ENCODE results near the gene CA5A. TPM values are rescaled to one million over a fixed set of nuclear protein-coding genes. Genes with fewer than 3 reads are reported as not detected.

Gene CA5A
- total and polyA plus RNA-seq, 2 of the 4 experiments (the other 2 are of a cell fraction): not detected

- Histone ChIP-seq H3K18ac (ENCODE audit: low read depth, low read length) (no peak overlapping the region), H3K27ac (ENCODE audit: insufficient read depth, low read length) (no peak overlapping the region), H4K8ac (ENCODE audit: low read depth in 2 of 2, low read length in 2 of 2) (no peak overlapping the region), H2BK5ac (ENCODE audit: low read depth, low read length, poor library complexity, severe bottlenecking) (no peak overlapping the region), H3K14ac (replicated peaks; ENCODE audit: low read depth, low read length) (no peak overlapping the region), H2AFZ (replicated peaks; ENCODE audit: low read length, poor library complexity) (no peak overlapping the region), H3K79me1 (ENCODE audit: low read depth in 1 of 2, low read length in 2 of 2) (no peaks in the 10 kb centered on the region), H3K9me1 (ENCODE audit: insufficient read depth, low read length) (peaks cover 3% of the 10 kb centered on the region; the same call in 1 of the 2 replicates), H3K36me3 (ENCODE audit: control insufficient read depth, insufficient read depth, low read length) (no peaks in the 10 kb centered on the region), H2AK5ac (ENCODE audit: low read depth, low read length) (no peak overlapping the region), H3K4me2 (ENCODE audit: low read depth, low read length) (no peak overlapping the region), H4K5ac (ENCODE audit: low read depth, low read length) (no peak overlapping the region), H3K4ac (ENCODE audit: low read depth, low read length) (no peak overlapping the region), H3K23ac (ENCODE audit: low read depth, low read length) (no peak overlapping the region), H3K9ac (ENCODE audit: low read depth, low read length) (no peak overlapping the region), H2AK9ac (replicated peaks; ENCODE audit: low read depth, low read length, poor library complexity) (no peak overlapping the region), H2BK120ac (ENCODE audit: low read depth, low read length) (no peak overlapping the region), H3K56ac (ENCODE audit: extremely low read depth, insufficient read depth, low read length) (no peak overlapping the region), H4K20me1 (ENCODE audit: insufficient read depth, low read length) (no peaks in the 10 kb centered on the region), H3K9me3 (ENCODE audit: control insufficient read depth, insufficient read depth, low read length) (no peaks in the 10 kb centered on the region), H2BK15ac (ENCODE audit: low read depth, low read length) (no peak overlapping the region), H3K4me1 (ENCODE audit: control insufficient read depth, insufficient read depth, low read length) (peaks cover 6% of the 10 kb centered on the region), H2BK20ac (ENCODE audit: low read depth, low read length) (no peak overlapping the region), H3K4me3 (ENCODE audit: insufficient read depth, low read depth, low read length) (no peak overlapping the region), H3K27me3 (ENCODE audit: control insufficient read depth, insufficient read depth, low read length) (no peaks in the 10 kb centered on the region; the same call in 1 of the 2 replicates), H4K91ac (ENCODE audit: insufficient read depth, low read depth, low read length) (no peak overlapping the region)
- DNase-seq: no peak
- intact Hi-C loops (cut with micrococcal nuclease) (no loop called here), in situ Hi-C loops (cut with MboI; ENCODE audit: low sequenced_read_pairs) (no loop called here), dilution Hi-C loops (cut with HindIII; ENCODE audit: low sequenced_read_pairs, unreplicated experiment) (no loop called here)
- WGBS, 2 experiments (ENCODE audit: extremely low coverage in 2 of 2, insufficient read length in 1 of 2): 90% methylated on average over 9 of the region's 21 CpGs; no CpG with 5 or more reads in 1 of the 2 experiments
- POLR2A ChIA-PET (ENCODE audit: unreplicated experiment): no interaction called here
- TF ChIP-seq CTCF (conservative IDR thresholded peaks at IDR 0.05; ENCODE audit: low read depth, low read length) (no peak), FOS (IDR thresholded peaks at IDR 0.05; ENCODE audit: low read depth, low read length) (no peak), MAFK (IDR thresholded peaks at IDR 0.05; ENCODE audit: low read depth, low read length) (no peak), MXI1 (IDR thresholded peaks at IDR 0.05; ENCODE audit: borderline replicate concordance, low read depth, low read length) (no peak), CEBPB (IDR thresholded peaks at IDR 0.05; ENCODE audit: low read depth, low read length) (no peak), CHD1 (IDR thresholded peaks at IDR 0.05; ENCODE audit: low read depth, low read length) (no peak), SMC3 (IDR thresholded peaks at IDR 0.05; ENCODE audit: low read depth, low read length) (no peak), BHLHE40 (IDR thresholded peaks at IDR 0.05; ENCODE audit: low read depth, low read length) (no peak), RFX5 (IDR thresholded peaks at IDR 0.05; ENCODE audit: low read depth, low read length) (no peak), ELK1 (IDR thresholded peaks at IDR 0.05; ENCODE audit: borderline replicate concordance, low read depth, low read length) (no peak), POLR2A (IDR thresholded peaks at IDR 0.05; ENCODE audit: low read depth, low read length) (no peak), RAD21 (IDR thresholded peaks at IDR 0.05; ENCODE audit: low read length) (no peak), RCOR1 (IDR thresholded peaks at IDR 0.05; ENCODE audit: insufficient replicate concordance, low read length) (no peak), MAZ (IDR thresholded peaks at IDR 0.05; ENCODE audit: borderline replicate concordance, low read depth, low read length) (no peak), USF2 (IDR thresholded peaks at IDR 0.05; ENCODE audit: low read depth, low read length) (no peak), NFE2L2 (IDR thresholded peaks at IDR 0.05; ENCODE audit: low read depth, low read length) (no peak)
- ATAC-seq (ENCODE audit: low read depth): no peak
- CTCF ChIA-PET: interaction anchor here (0.8 kb wide), 1 partner anchor 113 kb away, joined by 3 read pairs; no protein-coding TSS in a partner anchor
- BruUV-seq (replicated peaks): no TSS peak
Observed at GRCh38 chr16:87891764-87892163, 44.6 kb downstream of the CA5A start.

Data from IMR-90 (cell line).